NCI-H446 treated with DMSO at 0.1 percent for 48 hours (cell line): ENCODE data around the gene USP40.

Experiments used
- DNase-seq: peaks from one replicate; lab custom pipeline; 2025; lab: John Stamatoyannopoulos, UW

Gene USP40

DNA sequence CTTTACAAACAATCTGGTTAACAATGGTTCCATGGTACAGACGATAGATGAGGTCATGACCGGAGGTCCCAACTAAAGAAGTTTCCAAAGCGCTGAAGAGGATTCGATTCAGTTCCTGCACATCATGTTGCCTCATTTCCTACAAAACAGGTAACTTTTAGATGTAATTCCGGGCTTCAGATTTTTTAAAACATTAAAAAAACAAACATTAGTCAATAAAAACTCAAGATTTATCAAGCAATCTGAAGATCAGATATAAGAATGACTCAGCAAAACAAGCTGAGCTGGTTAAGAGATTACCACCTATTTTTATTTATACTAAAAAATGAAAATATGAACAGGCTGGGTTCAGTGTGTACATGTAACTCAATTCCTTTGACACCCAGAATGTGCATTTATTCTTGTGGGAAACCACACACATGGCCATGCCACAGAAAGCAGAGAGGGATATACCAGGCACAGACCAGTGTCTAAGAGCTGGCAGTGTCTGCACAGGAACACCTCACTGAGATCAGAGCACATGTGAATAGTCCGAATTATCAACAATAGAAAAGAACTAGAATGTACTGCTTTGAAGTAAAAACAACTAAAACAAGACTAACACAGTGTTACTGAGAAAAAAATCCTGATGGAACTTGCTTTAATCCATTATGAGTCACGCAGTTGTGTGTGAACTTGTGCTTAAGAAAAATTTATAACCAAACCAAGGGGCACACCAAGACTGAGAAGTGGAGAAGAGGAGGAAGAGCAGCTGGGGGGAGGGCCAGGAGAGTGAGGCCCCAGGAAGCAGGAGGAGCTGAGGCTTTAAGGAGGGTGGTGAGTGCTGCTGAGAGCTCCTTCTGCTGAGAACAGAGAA, 9.5 kb downstream of the USP40 start:
- no peak for DNase-seq

DNA sequence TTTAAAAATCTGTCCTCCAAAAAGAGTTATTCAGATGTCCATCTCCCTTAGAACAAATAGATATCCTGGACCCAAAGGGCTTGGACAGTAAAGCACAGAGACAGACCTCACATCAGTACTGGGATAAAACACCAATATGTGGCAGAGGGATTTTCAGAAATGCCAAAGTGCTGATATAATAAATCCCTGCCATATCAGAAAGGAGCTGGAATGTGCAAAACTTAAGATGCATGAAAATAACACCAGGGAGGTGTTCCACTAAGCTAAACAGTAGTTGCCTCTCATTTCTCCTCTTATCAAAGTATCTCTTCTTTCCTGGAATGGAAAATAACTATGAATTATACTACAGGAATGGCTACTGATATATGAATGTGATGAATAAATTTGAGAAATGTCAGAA, 13.2 kb downstream of the USP40 start:
- DNase-seq, result no peak

- DNase-seq, result no peak
Observed at GRCh38 chr2:233551491-233551890, 15.1 kb downstream of the USP40 start.

DNA sequence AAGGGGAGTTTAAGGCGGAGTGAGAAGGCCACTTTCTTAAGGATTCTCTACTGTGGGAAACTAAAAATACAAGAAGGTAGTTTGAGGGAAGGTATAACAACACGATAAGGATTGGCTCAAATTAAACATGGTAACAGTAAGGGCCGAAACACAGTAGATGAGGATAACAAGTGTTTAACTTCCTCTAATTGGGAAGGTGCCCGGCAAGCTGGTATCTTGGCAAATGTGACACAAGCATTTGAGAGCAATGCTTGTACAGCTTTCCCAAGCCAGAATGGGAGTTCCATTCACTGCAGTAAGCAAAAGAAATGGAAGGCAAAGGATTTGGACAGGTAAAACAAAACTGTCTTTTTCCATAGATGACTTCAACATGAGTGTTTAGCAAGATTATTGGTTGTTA, 19.8 kb downstream of the USP40 start:
- peak; percentile 19 for DNase-seq

GRCh38 chr2:233546101-233546500, 20.5 kb downstream of the USP40 start:
- no peak for DNase-seq

DNA sequence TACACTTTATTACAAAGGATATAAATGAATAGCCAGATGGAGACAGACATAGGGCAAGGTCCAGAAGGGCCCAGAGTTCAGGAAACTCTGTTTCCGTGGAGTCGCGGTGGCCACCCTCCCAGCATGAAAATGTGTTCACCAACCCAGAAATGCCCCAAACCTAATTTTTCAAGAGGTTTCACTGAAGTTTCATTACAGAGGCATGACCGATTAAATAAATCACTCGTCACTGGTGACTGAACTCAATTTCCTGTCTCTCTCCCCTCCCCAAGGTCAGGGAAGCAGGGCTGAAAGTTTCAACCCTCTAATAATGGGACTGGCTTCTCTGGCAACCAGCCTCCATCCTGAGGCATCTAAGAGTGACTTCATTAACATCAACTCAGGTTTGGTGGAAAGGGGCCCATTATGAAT, 22.4 kb downstream of the USP40 start:
- DNase-seq, result no peak

GRCh38 chr2:233542507-233542906, 24.1 kb downstream of the USP40 start:
- no peak for DNase-seq

- no peak for DNase-seq
Observed at GRCh38 chr2:233538741-233539140, 27.8 kb downstream of the USP40 start.

DNA sequence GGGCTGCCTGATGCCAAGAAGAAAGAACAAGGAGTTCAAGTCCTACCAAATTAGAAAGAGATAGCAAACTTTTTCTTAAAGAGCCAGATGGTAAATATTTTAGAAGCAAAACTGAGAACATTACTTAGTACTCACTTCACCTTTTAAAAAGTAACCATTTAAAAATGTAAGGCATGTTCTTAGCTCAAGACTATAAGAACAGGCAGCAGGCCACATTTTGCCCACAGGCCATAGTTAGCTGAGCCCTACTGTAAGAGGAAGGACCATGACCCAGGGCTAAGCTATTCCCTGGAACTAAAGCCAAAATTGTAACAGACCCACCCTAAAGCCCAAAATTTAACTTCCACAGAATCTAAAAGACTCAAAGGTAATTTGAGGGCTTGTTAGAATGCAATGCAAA, 31.3 kb downstream of the USP40 start:
- no peak for DNase-seq

DNA sequence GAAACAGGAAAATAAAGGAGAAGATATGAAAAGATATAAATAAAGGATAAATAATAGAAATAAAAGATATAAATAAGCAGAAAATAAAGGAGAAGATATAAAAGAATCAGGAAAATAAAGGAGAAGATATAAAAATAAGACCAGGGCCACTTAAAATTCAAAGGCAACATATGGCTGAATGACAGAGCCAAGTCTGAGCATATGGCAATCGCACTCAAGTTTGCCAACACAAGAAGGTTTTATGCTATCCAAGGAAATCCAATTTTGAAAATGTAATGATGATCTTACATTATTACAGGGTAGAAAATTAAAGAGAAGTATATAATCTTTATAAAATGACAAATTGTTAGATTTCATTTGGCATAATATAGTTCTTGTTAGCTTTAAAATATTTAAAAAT, 33.6 kb downstream of the USP40 start:
- peak; percentile 63 for DNase-seq

DNA sequence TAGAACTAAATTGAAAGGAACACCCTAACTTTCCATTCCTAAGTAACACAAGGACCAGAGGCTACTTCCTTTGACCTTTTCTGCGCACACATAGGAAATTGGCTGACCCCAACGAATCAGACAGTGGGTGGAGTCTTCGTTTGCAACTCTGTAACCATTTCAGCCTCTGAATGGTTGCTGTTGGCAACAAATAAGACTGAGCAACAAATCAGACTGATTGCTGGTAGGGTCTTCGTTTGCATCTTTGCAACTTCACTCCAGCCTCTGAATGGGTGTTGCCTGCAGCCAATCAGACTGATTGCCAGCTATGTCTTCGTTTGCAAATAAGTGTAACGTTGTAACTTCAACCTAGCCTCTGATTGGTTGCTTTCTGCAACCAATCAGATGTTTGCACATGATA, 34.6 kb downstream of the USP40 start:
- DNase-seq, result no peak

DNA sequence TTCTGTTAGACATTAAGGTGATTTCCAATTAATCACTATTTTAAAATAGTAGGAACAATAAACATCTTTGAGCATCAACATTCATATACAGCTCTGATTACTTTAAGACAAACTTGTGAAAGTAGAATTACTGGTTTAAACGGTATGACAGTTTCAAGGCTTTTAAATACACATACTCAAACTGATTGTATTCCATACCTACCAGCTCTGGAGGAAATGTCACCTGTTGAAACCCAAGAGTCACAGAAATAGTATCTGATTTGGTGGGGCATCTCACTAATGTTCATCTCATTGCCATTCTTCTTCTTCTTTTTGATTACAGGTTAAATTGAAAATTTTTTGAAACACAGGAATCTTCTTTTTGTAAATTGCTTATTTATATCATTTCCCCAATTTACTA, 36.2 kb downstream of the USP40 start:
- DNase-seq, result no peak

DNA sequence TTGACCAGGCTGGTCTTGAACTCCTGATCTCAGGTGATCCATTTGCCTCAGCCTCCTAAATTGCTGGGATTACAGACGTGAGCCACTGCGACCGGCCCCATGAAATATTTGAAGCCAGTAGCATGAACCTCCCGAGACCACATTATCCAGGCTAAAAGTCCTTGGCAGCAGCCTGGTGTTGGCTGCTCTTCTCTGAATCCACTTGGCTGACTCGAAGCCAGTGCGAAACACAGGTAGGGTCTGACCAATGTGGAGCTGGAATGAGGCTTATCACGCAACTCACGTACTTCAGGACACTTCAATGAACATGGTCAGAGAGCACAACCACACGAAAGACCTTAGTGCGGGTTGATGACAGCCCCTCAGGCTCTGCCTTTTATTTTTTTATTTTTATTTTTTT, 38.4 kb downstream of the USP40 start:
- no peak for DNase-seq

DNA sequence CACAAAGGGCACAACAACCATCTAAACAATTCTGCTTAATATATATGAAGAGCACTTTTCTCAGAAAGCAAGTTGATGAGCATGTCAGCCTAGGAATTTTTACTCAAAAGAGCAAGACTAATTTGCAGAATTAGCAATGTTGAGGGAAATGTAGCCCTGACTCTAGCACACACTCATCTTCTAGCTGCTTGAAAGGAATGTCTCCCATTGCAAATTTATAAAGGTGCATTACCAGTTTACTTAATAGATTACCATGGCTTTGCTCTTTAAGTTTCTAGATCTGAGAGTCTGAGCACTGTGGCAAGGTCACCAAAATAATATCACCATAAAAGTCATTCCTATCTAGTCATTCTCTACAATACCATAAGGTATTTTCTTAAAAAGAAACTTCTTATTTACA, 40.8 kb downstream of the USP40 start:
- no peak for DNase-seq

DNA sequence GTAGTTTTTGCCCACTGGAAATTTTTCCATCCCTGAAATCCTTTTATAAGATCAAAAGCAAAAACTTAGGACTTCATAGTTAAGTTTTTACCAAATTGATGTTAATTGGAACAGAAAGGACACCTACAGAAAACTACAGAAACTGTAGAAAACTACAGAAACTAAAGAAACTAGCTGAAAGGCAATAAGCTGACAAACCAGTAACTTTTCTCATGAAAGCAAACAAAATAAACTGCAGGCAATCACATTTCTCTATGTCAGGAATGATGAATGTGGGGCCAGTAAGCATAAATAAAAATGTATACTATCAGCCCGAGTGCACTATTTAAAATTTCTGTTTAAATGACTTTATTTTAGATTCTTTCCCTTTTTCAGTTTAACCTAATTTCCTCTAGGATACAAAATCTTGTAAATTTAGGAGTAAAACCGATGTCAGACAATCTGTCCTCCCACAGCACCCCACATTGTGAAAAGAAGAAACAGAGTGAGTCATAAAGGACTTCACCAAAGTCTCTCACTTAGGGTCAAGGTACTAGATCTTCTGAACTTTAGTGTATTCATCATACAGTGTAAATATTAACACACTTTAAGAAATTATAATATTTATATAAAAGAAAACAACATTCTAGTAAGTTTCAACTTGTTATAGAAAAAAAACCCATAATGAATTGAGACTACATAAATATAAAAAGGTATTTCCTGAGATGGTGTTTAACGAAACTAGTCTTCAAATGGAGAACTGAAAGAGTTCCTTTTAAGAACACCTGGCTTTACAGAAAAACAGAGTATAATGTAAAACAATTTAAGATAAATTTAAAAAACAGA, 46.6 kb downstream of the USP40 start:
- DNase-seq, result no peak

GRCh38 chr2:233513953-233514655, 52.5 kb downstream of the USP40 start:
- no peak for DNase-seq

DNA sequence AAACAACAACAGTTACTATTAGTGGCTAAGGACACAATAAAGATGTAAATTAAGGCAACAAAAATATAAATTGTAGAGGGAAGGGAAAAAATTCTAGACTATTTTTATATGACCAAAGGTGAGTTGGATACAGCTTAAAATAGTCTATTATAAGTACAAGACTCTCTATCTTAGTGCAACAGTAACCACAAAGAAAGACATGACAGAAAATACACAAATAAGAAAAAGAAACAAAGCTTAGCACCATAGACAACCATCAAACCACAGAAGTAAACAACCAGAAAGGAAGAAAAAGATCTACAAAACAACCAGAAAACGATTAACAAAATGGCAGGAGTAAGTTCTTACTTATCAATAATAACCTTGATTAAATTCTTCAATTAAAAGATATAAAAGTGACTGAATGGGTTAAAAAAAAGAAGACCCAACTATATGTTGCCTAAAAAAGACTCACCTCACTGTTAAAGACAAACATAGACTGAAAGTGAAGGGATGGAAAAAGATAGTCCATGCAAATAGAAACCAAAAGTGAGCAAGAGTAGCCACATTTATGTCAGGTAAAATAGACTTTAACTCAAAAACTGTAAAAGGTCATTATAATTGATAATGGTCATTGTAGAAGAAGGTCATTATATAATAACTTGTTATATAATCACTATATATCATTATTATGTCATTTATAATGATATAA, 62.5 kb downstream of the USP40 start:
- DNase-seq, result no peak

- no peak for DNase-seq
Observed at GRCh38 chr2:233503481-233503880, 63.1 kb downstream of the USP40 start.

- no peak for DNase-seq
Observed at GRCh38 chr2:233501198-233502076, 65.1 kb downstream of the USP40 start.

GRCh38 chr2:233499928-233500327, 66.7 kb downstream of the USP40 start:
- no peak for DNase-seq

DNA sequence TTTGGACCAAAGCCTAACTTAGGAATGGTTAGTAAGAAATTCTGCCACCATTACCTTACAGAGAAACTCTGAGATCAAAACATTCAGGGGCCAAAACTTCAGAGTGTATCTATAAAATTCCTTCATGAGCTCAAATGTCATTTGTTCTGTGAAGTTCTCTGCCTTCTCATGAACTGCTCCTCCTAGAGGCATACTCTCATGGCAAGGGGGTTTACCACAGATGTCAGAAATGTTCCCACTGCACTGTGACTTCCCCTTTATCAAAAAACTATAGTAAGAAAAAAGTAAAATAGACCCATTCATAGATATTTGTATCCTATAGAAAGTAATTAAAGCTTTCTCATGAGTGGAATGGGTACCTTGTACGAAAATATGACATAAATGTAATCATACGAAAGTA, 68.5 kb downstream of the USP40 start:
- DNase-seq, result no peak
